Uterus (tissue), 4 donors: Measurements from ENCODE around the gene SYT11. TPM values are rescaled to one million over a fixed set of nuclear protein-coding genes. Genes with fewer than 3 reads are reported as not detected.

Experiments used
- DNase-seq, 2 donors: peaks; one replicate each; pipeline ENCODE4 v3.0.0-alpha.2; 2019 to 2020
- H3K27ac ChIP-seq, 2 donors: fragments of 200-600 bp; sonication (generic); 1 replicate in 1 of 2; 2 replicates in 1 of 2; pipeline ENCODE4 v1.5.1; 2016 to 2018
- H3K27me3 ChIP-seq, 2 donors: fragments of 200-600 bp; sonication (generic); one replicate each; pipeline ENCODE4 v1.5.1; 2018 to 2019; ENCODE audit warnings: control low read depth in 1 of 2
- H3K36me3 ChIP-seq, 2 donors: fragments of 200-600 bp; sonication (generic); one replicate each; pipeline ENCODE4 v1.5.1; 2019; ENCODE audit warnings: control low read depth in 1 of 2
- H3K4me1 ChIP-seq, 2 donors: fragments of 200-600 bp; sonication (generic); one replicate each; pipeline ENCODE4 v1.5.1; 2018 to 2019; ENCODE audit warnings: control low read depth in 1 of 2
- H3K4me3 ChIP-seq, 2 donors: fragments of 200-600 bp; sonication (generic); 1 replicate in 1 of 2; 2 replicates in 1 of 2; pipeline ENCODE4 v1.5.1; 2018 to 2019; ENCODE audit warnings: mild to moderate bottlenecking in 1 of 2
- H3K9me3 ChIP-seq, 2 donors: fragments of 200-600 bp; sonication (generic); one replicate each; pipeline ENCODE4 v1.5.1; 2019; ENCODE audit warnings: control low read depth in 1 of 2
- CTCF ChIP-seq, 4 experiments: fragments of 200-600 bp in 2 of 4; fragments of 450-650 bp in 2 of 4; sonication (generic) in 2 of 4; IDR thresholded peaks; one replicate each; pipeline ENCODE4 v1.5.1; 2016 to 2019; ENCODE audit warnings: antibody characterized with exemption in 4 of 4, mild to moderate bottlenecking in 2 of 4, moderate library complexity in 1 of 4
- POLR2A ChIP-seq, 2 donors: fragments of 450-650 bp; IDR thresholded peaks; one replicate each; pipeline ENCODE4 v1.6.1; 2016; ENCODE audit warnings: antibody characterized with exemption in 2 of 2, mild to moderate bottlenecking in 1 of 2, moderate library complexity in 1 of 2
- intact Hi-C: fragments of 100-400 bp; cut with DNase I; formaldehyde crosslinking; loops from one replicate; pipeline ENCODE4 v1.15.1; 2023; ENCODE audit warnings: low total_unique reads
- total RNA-seq, 4 donors: library from RNA; depleted of rRNA in 3 of 4; stranded (reverse); fragments of >200 nt in 3 of 4; gene quantifications; one replicate each; pipeline versions ENCODE4 v1.1.0 to v1.2.4, GENCODE V29; 2014 to 2023
- donor health status: DM: yes; HTN: yes; CAD: no.

Gene SYT11
- total RNA-seq: 10 to 100 TPM; 12.8 to 70.5 (median 24.3) TPM

- intact Hi-C loops: no loop called here
- peaks cover 0 to 6% of the 10 kb centered on the region in 2 donors for H3K4me1 ChIP-seq
Observed at GRCh38 chr1:155859234-155859829, at the start of gene SYT11. Gene SYT11 (plus strand): TSS chr1:155859567. CDS start chr1:155859762, 195 bp downstream.

GRCh38 chr1:155812878-155813277 lies 46.5 kb upstream of the SYT11 start:
- intact Hi-C loops: no loop called here
- H3K36me3 ChIP-seq: no peaks in the 10 kb centered on the region

More at GRCh38 chr1:155859234-155859829, at the start of gene SYT11:
- TF ChIP-seq CTCF (IDR thresholded peaks at IDR 0.05): peak in 2 of 4 experiments; percentile 13 to 33
- TF ChIP-seq POLR2A (IDR thresholded peaks at IDR 0.05): peak; percentile 46 to 54
- H3K27me3 ChIP-seq: no peaks in the 10 kb centered on the region
- peak within 1 kb of the TSS; percentile 94 for H3K27ac ChIP-seq
- DNase-seq: peak; percentile 96 to 97
- peak within 1 kb of the TSS; percentile 35 to 38 for H3K4me3 ChIP-seq
- no peaks in the 10 kb centered on the region for H3K9me3 ChIP-seq
- H3K36me3 ChIP-seq: no peaks in the 10 kb centered on the region

GRCh38 chr1:155813672-155814071 lies 45.7 kb upstream of the SYT11 start:
- no peak overlapping the region for H3K4me3 ChIP-seq
- TF ChIP-seq POLR2A (IDR thresholded peaks at IDR 0.05) (no peak), CTCF (IDR thresholded peaks at IDR 0.05) (no peak)
- H3K9me3 ChIP-seq: no peaks in the 10 kb centered on the region
- DNase-seq: no peak
- intact Hi-C loops: no loop called here
- no peaks in the 10 kb centered on the region for H3K36me3 ChIP-seq
- no peaks in the 10 kb centered on the region for H3K4me1 ChIP-seq
- no peak overlapping the region for H3K27ac ChIP-seq
- H3K27me3 ChIP-seq: no peaks in the 10 kb centered on the region

More at GRCh38 chr1:155812878-155813277, 46.5 kb upstream of the SYT11 start:
- TF ChIP-seq CTCF (IDR thresholded peaks at IDR 0.05): no peak
- no peak for TF ChIP-seq POLR2A (IDR thresholded peaks at IDR 0.05)
- no peaks in the 10 kb centered on the region for H3K27me3 ChIP-seq
- no peaks in the 10 kb centered on the region for H3K4me1 ChIP-seq
- H3K27ac ChIP-seq: no peak overlapping the region
- H3K9me3 ChIP-seq: no peaks in the 10 kb centered on the region
- no peak for DNase-seq
- no peak overlapping the region for H3K4me3 ChIP-seq

- H3K9me3 ChIP-seq: no peaks in the 10 kb centered on the region
- H3K27ac ChIP-seq: no peak overlapping the region
- H3K27me3 ChIP-seq: no peaks in the 10 kb centered on the region
- intact Hi-C loops: no loop called here
- no peak for DNase-seq
- H3K4me3 ChIP-seq: no peak overlapping the region
- H3K4me1 ChIP-seq: no peaks in the 10 kb centered on the region
- TF ChIP-seq POLR2A (IDR thresholded peaks at IDR 0.05) (no peak), CTCF (IDR thresholded peaks at IDR 0.05) (no peak)
- H3K36me3 ChIP-seq: no peaks in the 10 kb centered on the region
Observed at GRCh38 chr1:155816351-155816750, 43.0 kb upstream of the SYT11 start.

GRCh38 chr1:155827450-155827849 lies 31.9 kb upstream of the SYT11 start:
- TF ChIP-seq CTCF (IDR thresholded peaks at IDR 0.05): no peak
- no peak for TF ChIP-seq POLR2A (IDR thresholded peaks at IDR 0.05)
- Histone ChIP-seq H3K4me1 (no peaks in the 10 kb centered on the region), H3K27ac (no peak overlapping the region), H3K4me3 (no peak overlapping the region), H3K27me3 (no peaks in the 10 kb centered on the region), H3K36me3 (no peaks in the 10 kb centered on the region), H3K9me3 (no peaks in the 10 kb centered on the region)
- no peak for DNase-seq
- intact Hi-C loops: no loop called here
